HG02798 (cell line): ENCODE measurements around the gene SLC1A3.

Experiments
- ATAC-seq: cut with Tn5 transposase; IDR thresholded peaks from one replicate; pipeline ENCODE4 v1.9.1; 2021; ENCODE audit warnings: mild to moderate bottlenecking; ENCODE audit not compliant: unreplicated experiment, poor library complexity

SLC1A3 gene

DNA sequence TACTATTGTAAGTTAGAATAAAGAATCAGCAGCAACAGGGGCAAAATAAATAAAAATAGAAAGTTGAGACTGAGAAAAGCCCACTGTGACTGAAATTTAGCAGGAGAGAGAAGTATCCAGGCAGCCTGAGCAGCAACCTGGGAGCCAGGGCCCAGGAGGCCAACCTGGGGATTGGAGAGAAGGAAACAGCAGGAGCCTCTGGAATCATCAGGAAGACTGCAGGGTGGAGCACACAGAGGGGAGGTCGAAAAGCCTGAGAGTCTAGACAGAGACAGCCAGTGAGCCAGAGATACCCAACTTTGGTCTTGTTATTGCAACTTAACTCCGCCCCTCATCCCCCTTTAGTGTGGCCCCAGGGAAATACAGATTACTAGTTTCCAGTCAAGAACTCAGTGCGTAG, 98.6 kb downstream of the SLC1A3 start:
- ATAC-seq, result no peak

GRCh38 chr5:36706662-36707061, 100.3 kb downstream of the SLC1A3 start:
- ATAC-seq, result no peak

GRCh38 chr5:36708996-36709395, 102.6 kb downstream of the SLC1A3 start:
- ATAC-seq, result no peak

- ATAC-seq, result no peak
Measured at GRCh38 chr5:36710039-36710438, 103.6 kb downstream of the SLC1A3 start.

GRCh38 chr5:36712706-36713105, 106.3 kb downstream of the SLC1A3 start:
- no peak for ATAC-seq

GRCh38 chr5:36713541-36713940, 107.1 kb downstream of the SLC1A3 start:
- ATAC-seq, result no peak

- ATAC-seq, result no peak
Measured at GRCh38 chr5:36717131-36717695, 110.8 kb downstream of the SLC1A3 start.

GRCh38 chr5:36719282-36719681, 112.9 kb downstream of the SLC1A3 start:
- ATAC-seq, result no peak

DNA sequence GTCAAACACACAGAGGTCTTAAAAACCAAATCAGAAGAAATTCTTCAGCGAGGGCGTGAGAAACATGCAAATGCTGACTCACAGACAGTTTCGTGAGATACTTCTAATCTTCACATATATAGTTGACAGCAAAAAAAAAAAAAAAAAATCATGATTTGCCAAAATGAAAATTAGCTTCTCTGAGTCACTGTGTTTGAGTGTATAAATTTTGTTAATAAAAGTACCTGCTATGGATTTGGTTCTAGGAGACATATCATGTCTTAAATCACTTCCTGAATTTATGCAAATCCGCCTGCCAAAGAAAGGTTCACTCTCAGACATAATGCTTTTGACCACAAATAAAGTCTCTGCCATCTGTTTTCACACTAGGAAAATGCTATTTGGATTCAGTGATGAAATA, 114.3 kb downstream of the SLC1A3 start:
- ATAC-seq, result peak; percentile 21

- ATAC-seq, result no peak
Measured at GRCh38 chr5:36721664-36722235, 115.3 kb downstream of the SLC1A3 start.

DNA sequence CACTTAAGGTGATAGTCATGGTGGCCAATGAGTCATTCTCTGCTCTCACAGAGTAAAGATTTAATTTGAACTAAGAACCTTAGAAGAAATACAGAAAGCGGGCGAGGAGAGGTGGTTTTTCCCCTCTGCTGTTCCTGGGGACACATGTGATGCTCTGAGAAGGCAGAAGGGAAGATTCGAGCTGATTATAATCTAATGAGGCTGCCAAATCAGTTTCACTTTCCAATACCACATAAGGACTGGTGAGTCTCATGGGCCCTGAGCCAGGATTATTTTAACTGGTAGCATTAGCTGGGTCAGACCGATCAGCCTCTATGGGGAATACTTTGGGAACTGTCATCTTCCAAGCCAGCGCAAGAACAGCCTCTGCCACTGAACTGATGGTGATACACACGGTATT, 116.5 kb downstream of the SLC1A3 start:
- ATAC-seq, result peak; percentile 24

GRCh38 chr5:36723912-36724311, 117.5 kb downstream of the SLC1A3 start:
- ATAC-seq, result peak; percentile 56

DNA sequence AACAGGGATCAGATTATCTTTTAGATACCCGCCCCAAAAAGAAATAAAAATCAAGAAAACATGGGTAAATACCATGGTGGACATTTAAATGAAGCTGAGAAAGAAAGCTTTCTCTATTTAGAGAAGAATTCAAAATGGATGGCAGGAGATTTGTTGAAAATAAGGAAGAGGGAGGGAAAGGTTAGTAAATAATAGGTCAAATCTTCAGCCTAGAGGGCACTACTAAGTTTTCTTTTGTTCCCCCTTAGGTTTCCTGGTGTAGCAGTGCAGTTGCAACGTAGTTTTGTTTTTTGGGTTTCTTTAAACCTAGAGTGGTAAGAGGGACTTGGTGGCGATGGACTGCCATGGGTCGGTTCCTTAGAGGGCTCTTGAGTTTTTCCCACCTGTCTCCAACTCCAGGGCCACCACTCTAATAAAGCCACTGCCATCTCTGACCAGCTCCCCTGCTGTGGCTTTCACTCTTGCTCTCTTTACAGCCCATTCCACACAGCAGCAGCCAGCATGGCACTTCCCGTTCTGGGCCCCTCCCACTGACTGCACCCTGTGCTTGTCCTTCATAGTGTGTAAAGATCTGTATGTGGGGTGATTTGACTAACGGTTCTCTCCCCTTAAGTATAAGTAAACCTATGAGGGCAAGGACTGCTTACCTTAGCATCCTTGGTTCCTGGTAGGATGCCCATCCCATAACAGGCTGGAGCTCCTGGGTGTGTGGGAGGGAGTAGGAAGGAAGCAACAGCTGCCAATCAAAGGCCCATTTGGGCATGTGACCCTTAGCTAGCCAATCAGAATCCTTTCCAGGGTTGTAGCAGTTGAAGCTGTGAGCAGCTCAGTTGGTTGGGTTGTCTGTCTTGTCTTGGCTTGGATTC, 118.3 kb downstream of the SLC1A3 start:
- peak; percentile 79 for ATAC-seq

GRCh38 chr5:36726317-36726716, 119.9 kb downstream of the SLC1A3 start:
- ATAC-seq, result no peak

- no peak for ATAC-seq
Measured at GRCh38 chr5:36726767-36727166, 120.4 kb downstream of the SLC1A3 start.

- no peak for ATAC-seq
Measured at GRCh38 chr5:36728697-36729543, 122.5 kb downstream of the SLC1A3 start.

GRCh38 chr5:36730537-36731216, 124.3 kb downstream of the SLC1A3 start:
- ATAC-seq, result no peak

GRCh38 chr5:36733183-36733582, 126.8 kb downstream of the SLC1A3 start:
- ATAC-seq, result no peak

DNA sequence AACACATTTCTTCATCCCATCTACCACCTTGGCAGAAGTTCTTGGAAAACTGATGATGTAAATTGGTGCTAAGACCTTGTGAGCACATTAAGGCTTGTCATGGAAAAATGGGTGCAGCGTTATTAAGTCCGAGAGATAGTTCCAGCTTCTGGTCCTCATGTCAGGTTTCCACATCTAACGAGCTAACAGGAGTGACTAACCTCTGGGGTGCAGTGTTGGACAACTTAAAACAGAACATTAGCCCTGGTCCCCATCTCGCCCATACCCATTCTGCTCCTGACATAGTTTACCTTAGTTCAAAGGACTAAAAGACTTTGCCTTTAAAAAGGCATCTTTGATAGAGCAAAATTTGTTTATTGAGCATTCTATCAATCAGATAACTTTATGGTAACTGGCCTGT, 128.0 kb downstream of the SLC1A3 start:
- ATAC-seq, result no peak

DNA sequence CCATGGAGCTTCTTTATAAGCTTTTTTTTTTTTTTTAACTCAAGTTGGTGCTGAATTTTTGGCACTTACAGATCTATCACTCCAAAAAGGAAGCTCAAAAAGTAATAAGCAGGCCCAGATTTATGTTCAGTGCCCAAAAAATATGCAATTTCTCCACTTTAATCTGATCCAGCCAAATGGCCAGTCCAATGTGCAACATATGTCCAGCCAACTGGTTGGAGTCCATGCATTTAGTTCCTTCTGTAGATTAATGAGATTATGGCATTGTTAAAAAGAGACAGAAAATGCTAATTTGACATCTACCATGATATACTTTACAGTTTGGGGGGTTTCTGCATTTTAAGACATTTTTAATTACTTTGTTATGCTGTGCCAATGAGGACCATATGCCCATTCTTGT, 129.5 kb downstream of the SLC1A3 start:
- ATAC-seq, result no peak
